GM19455 (cell line): Measurements from ENCODE around the gene TSLP.

Experiments used
- ATAC-seq: cut with Tn5 transposase; IDR thresholded peaks from one replicate; pipeline ENCODE4 v1.9.1; 2021; ENCODE audit not compliant: unreplicated experiment

The TSLP gene

DNA sequence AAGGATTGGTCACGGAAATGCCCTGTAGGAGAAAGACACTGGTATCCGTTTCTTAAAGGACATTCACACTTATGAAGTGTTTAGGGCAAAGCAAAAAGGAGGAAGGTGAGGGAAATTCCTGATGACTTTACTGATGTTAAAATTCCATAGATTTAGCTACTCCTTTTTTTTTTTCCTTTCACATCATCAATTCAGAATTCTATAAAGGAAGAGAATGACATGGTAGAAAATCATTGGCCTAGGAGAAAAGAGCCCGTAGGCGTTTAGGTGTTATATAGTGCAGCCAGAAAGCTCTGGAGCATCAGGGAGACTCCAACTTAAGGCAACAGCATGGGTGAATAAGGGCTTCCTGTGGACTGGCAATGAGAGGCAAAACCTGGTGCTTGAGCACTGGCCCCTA, at the start of gene TSLP:
Gene TSLP (plus strand): TSS at position 301 of the 400 bp plus-strand sequence. CDS start 178 bp downstream, outside the sequence.
- no peak for ATAC-seq

DNA sequence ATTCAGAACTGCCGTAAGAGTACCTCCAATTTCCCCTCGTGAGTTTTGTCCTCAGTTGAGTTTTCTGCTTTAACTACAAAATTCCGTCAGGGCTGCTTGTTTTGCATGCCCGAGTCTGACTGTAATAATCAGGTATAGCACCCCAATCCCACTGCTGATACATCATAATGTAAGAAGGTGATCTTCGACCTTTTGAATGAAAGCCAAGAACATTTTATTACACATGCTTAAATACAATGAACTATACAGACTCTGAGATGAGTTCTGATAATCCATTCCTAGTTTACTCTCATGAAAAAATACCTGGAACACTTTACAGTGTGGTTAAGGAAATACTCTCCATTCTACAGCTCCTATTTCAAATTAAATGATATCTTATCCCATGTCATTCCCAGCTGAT, 49.2 kb upstream of the TSLP start:
- ATAC-seq = no peak

DNA sequence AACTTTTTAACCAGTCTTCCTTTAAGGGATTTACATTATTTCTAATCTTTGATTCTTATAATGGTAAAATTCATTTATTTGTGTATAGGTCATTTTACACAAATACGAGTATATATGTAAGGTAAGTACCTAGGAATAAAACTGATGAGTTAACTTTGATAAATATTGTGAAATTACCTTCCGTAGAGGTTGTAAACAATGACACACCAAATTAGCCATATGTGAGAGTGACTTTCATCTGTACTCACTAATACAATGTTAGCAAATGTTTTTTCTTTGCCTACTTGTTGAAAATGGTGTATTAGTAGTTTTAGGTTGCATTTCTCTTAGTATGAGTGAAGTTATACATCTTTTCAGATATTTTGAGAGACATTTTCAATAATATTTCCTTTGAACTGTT, 42.6 kb upstream of the TSLP start:
- ATAC-seq = no peak

DNA sequence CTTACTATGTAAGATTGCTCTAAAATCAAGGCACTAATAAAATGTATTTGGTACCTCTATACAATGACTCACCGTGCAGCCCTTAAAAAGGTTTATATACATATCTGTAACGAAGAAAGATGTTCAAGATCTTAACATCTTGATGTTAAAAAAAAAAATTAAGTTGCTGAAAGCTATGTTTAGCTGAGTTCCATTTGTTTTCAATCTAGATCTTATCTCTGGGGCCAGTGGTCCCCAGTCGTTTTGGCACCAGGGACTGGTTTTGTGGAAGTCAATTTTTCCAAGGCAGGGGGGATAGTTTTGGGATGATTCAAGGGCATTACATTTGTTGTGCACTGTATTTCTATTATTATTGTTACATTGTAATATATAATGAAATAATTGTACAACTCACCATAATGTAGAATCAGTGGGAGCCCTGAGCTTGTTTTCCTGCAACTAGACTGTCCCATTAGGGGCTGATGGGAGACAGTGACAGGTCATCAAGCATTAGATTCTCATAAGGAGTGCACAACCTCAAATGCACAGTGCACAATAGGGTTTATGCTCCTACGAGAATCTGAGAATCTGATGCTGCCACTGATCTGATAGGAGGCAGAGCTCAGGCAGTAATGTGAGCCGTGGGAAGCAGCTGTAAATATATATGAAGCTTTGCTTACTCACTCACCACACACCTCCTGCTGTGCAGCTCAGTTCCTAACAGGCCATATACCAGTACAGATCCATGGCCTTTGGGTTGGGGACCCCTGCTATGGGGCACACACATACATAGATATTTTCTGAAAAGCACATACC, 27.6 kb upstream of the TSLP start:
- ATAC-seq = no peak

DNA sequence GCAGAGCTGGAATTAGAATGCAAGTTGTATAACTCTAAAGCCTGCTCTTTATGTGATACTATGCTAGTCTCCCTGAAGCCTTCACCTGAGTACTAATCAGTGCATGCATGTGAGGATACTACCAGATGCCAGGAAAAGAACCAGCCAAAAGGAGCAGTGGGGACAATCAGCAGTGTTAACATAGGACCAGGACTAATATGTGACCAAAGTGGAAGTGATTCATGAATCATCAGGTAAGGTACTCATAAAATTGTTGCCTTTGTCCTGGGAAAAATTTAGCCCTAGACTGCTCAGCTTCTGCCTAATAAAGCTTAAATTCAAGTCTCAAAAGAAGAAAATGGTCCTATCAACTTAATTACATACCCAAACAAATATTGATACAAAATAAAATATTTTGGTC, 13.4 kb upstream of the TSLP start:
- ATAC-seq = no peak

DNA sequence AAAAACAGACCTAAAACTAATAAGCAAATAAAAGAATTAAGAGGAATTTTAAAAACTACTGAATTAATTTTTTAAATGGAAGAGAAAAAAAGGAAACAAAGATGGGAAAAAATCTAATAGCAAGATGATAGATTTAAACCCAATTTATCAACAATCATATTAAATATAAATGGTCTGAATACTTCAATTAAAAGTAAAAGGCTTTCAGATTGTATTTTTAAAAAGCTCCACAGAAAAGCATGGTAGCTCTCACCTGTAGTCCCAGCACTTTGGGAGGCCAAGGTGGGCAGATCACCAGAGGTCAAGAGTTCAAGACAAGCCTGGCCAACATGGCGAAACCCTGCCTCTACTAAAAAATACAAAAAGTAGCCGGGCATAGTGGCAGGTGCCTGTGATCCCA, 11.3 kb upstream of the TSLP start:
- ATAC-seq = no peak

DNA sequence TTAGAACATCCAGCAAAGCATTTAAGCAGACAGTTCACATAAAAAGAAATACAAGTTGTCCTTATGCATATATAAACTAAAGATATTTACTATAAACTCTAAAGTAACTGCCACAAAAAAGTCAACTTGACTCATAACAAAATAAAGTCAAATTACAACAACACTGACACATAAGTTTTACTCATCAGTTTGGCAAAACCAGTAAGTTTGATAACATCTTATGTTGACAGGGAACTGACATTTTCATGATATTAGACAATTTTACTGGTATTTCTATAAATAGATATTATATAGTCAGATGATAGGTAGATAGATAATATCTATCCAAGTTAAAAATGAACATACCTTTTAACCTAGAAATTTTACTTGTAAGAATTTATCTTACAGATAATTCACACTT, 9.9 kb upstream of the TSLP start:
- no peak for ATAC-seq

DNA sequence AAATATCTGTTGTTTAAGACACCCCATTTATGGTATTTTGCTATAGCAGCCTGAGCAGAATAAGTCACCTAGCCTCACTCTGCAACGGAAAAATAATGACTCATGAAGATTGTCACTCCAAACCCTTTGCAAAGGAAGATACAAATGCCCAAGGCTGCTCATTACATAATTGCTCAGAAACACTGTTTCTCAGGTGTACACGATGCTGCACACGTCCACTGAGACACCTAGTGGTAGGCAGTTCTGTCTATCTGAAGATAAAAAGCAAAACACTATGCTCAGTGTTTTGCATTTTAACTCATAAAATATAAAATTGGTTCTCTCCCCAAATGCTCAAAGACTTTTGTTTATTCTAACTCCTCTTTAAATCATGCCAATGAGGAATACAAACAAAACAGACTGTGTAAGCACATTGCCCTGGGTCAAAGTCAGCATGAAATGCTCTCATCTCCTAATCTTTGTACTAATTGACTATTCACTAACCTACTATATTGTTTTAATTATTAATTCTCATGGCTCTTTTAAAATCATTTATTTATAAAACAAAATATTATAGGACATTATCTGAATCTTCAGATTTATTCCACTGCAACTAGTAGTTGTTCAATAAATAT, 7.7 kb upstream of the TSLP start:
- ATAC-seq = no peak

DNA sequence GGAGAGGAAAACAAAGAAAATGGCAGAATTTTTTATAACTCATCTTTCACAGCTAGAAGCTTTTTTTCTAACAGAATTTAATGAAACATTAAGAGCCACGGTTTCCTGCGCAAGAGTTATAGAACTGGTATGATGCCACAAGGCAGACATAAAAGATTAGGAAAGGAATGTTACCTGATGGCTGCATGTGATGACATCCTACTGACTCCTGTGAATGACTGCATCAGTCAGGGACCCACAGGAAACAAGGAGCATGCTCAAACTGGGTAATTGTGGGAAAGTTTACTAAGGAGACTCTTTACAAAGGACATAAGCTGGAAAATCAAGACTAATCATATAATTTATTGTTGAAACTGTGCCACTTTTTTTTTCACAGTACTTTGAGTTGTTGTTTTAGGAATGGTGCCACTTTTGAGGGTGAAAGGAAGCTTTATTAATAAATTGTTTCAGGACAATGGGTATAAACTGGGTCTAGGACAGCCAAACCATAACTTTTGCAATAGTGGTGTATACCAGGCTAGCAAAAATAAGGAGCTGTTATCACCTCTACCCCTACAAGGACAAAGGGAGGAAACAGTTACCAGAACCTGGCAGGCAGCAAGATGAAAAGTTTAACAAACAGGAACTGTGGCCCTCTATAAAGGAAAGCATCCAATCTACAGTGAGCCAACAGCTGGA, 5.1 kb upstream of the TSLP start:
- no peak for ATAC-seq

DNA sequence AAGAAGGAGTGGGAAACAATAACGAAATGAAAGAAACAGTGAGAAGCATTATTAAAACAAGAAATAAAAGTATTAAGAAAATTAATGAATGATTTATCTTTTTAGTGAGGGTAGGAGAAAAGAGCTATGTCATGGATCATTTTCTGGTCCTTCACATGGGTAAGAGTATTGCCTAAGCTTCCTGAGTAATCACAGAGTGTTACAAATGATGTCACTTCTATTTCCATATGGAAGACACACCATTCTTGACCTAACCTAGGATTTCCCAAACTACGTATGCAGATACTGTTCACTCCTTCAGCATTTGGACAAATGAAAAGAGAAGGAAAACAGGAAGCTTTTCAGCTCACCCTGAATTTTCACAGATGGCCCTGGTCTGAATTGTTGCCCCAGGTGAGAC, 3.3 kb upstream of the TSLP start:
- ATAC-seq = no peak

DNA sequence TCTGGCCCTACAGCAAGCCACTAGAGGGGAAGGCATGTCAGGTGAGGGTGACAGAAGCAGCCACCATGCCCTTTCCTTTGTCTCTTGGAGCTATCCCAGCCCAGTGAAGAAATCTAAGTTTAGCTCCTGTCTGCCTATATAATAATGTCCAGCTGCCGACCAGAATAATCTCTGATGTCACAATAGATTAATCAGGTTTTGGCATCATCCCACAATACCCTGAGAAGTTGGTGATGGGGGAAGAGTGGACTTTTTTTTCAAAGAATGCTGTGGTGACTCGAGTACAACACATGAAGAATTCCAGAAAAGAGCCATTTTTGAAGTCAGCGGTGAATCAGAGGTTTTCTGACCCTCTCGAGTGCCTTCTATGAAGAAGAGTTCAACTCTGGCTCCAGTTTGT, 1.7 kb upstream of the TSLP start:
- no peak for ATAC-seq

DNA sequence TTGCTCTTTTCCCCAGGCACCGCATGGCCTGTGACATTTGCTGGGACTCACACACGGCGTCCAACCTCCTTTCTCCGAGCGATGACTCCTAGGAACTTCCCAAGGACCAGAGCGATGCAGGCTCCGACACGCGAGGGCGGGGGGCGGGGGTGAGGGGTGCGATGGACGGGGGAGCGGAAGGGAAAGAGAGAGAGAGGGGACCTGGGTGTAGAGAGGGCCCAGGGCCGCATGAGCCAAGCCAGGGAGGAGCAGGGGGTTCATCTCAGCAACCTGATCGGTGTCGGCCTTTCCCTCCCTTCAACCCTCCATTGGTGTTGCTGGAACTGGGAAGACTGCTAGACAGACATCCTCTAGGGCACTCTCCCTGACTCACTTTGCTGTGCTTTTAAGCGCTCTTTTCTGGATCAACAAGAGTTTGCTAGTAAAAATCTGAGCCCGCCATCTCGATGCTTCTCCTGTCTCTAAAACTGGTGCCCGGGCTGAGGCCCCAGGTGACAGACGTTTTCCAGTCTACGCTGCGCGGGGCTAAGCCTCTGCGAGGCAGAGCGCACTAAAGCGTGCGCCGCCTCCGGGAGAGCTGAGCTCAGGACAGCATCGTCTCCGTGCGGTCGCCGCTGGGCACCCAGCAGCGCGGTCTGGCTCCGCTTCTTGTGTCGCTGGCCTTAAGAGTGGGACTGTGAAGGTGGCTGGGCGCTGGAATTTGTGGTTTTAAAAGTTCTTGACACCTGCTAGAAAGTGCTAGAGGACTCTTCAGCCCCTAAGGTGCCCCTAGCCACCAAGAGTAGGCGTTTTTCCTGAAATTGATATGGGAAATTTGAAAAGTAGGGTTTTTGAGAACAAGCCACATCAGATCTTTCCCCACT, 1.0 kb upstream of the TSLP start:
- no peak for ATAC-seq

DNA sequence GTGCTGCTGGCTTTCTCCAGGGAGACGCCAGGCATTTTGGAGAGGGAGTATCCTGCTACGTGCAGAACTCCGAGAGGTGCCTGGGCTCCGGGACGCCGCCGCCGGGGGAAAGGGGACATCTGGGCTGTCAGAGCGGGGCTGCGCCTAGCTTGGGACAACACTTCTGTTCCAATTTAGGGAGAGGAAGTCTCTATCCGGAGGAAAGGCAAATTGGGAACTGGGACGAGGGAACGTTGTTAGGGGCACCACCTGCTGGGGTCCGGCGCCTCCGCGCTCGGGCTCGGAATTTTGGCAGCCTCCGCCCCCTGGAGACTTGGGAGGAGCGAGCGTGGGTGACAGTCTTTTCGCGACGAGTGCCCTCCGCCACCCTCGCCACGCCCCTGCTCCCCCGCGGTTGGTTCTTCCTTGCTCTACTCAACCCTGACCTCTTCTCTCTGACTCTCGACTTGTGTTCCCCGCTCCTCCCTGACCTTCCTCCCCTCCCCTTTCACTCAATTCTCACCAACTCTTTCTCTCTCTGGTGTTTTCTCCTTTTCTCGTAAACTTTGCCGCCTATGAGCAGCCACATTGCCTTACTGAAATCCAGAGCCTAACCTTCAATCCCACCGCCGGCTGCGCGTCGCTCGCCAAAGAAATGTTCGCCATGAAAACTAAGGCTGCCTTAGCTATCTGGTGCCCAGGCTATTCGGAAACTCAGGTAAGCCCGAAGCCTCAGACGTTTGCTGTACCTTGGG, 1.6 kb downstream of the TSLP start:
- ATAC-seq = peak; percentile 86

DNA sequence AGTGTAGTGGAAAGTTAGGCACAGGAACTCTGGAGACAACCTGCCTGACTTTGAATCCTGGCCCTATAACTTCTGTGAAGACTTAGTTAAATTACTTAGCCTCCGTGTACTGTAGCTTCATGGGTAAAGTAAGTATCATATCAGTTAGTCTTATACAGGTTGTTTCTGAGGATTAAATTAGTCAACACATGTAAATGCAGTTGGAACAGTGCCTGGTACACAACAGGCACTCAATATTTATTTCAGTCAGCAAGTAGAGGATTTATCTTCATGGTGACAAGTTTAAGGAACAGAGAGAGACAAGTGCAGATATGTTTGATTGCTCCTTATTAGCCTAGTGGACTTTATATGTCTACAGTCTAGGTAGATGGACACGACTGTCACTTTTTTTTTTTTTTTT, 2.7 kb downstream of the TSLP start:
- no peak for ATAC-seq

DNA sequence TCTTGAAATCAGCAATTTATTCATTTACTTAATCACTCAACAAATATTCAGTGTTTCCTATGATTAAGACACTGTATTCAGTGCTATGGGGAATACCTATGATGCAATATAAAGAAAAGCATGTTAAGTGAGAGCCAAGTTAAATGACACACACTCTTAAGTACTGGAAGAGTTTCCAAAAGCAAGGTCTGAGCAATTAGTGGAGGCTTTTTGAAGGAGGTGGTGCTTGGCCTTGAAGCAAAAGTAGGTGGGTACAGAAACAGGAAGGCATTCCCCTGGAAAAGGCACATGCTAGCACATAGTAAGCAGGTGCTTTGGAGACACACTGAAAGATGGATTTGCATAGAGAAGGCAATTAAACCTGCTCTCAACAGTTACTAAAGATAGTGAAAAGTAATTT, 4.0 kb downstream of the TSLP start:
- ATAC-seq = no peak

DNA sequence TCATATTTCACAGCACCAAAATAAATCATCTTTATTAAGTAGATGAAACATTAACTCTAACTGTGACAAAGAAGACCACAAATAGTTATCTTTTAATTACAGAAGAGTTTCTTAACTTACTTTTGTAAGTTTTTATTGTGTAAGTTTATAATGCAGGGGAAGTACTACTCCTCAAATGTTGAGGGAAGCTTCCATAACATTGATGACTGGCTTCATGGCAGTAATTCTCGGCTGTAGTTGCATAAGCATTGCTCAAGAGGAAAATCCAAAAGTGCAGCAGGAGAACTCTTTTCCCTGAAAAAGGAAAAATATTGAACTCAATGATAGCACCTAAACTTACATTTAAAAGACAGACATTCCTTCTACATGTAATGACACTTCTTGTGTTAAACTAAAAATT, 4.6 kb downstream of the TSLP start:
- no peak for ATAC-seq

DNA sequence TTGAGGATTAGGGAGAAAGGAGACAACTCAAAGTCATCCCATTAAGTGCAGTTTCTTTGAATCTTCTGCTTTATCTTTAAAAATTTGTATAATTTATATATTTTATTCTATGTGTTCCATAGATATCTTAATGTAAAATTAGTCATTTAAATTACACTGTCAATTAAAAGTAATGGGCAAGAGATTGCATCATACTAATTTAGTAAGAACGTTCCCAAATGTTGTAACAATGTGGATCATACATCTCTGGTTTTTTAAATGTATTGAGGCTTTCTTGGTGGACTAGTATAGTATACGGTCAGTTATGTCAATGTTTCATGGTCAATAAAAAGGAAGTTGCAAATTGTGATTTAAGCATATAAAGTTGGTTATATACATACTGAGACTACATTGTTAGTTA, 6.2 kb downstream of the TSLP start:
- no peak for ATAC-seq

DNA sequence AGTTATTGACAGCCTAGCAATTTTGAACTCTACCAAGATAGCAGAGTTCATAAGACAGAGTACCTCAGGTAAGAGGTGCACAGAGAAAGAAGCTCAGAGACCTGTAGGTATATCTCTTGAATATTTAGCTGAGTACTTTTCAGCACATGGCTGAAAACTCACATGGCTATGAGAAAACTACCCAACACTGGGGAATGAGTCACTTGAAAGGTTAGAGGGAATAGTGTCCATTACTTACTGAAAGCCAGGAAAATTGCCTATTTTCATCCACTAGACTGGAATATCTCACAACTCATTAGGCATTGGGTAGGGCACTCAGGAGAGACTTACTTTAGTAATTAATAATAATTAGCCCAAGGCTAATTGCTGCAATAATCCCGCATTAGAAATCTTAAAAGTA, 8.3 kb downstream of the TSLP start:
- no peak for ATAC-seq

DNA sequence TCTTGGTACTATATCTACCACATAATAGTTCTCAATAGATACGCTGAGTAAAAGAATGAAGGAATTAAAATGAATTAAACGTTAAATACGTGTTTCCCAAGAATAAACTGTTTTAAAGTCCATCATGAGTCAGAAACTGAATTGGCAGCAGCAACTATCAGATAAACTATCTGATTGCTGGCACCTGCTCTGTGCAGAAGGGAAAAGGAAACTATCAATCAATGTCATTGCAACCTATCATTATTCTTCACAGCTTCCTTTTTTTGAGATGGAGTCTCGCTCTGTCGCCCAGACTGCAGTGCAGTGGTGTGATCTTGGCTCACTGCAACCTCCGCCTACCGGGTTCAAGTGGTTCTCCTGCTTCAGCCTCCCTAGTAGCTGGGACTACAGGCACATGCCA, 11.8 kb downstream of the TSLP start:
- ATAC-seq = no peak

DNA sequence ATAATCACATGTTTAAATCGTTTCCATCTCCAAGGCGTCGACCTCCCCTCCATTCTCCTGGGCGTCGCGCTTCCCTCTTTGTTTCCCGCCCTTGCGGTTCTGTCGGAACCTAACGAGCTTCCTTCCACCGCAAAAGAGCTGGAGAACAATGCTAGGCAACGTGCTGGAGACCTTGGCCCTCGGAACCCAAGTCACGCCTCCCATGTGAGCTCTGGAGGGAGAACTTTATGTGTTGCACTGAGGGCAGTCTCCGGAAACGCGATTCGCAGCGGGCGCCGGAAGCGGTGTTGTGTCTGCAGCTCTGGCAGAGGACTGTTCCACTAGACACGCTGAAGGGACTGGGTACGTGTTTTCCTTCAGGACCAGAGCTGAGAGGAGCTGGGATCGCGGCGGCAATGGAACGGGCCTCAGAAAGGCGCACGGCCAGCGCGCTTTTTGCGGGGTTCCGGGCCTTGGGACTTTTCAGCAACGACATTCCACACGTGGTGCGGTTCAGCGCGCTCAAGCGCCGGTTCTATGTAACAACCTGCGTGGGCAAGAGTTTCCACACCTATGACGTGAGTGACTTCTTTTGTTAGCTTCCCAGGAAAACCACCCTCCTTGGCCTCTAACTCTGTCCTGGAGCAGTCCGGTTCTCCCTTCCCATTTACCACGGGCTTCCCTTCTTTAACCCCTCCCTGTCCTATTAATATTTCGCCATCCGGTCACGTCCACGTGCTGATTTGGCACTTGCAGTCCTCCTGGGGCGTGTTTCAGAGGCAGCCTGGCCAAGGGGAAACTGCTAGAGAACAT, 20.7 kb downstream of the TSLP start, which contains the start of gene WDR36:
Gene WDR36 (plus strand): TSS at position 287 of the 792 bp plus-strand sequence. CDS start 109 bp downstream, at position 396.
- peak; percentile 96 for ATAC-seq
